GM20000 (cell line): ENCODE measurements around the gene FGFRL1.
A peak's percentile ranks its signal among the peaks of the same experiment; 100 is the strongest.

Experiments used
- DNase-seq: peaks from one replicate; pipeline ENCODE4 v3.0.0; 2012; ENCODE audit warnings: low spot score
- CTCF ChIP-seq: IDR thresholded peaks from 2 replicates; pipeline ENCODE4 v1.5.1; 2012; ENCODE audit warnings: mild to moderate bottlenecking, control low read depth; ENCODE audit errors: extremely low read depth, missing control alignments

FGFRL1 gene

GRCh38 chr4:1004071-1004418 lies 7.4 kb upstream of the FGFRL1 start:
- DNase-seq, result no peak
- TF ChIP-seq CTCF, result no peak

DNA sequence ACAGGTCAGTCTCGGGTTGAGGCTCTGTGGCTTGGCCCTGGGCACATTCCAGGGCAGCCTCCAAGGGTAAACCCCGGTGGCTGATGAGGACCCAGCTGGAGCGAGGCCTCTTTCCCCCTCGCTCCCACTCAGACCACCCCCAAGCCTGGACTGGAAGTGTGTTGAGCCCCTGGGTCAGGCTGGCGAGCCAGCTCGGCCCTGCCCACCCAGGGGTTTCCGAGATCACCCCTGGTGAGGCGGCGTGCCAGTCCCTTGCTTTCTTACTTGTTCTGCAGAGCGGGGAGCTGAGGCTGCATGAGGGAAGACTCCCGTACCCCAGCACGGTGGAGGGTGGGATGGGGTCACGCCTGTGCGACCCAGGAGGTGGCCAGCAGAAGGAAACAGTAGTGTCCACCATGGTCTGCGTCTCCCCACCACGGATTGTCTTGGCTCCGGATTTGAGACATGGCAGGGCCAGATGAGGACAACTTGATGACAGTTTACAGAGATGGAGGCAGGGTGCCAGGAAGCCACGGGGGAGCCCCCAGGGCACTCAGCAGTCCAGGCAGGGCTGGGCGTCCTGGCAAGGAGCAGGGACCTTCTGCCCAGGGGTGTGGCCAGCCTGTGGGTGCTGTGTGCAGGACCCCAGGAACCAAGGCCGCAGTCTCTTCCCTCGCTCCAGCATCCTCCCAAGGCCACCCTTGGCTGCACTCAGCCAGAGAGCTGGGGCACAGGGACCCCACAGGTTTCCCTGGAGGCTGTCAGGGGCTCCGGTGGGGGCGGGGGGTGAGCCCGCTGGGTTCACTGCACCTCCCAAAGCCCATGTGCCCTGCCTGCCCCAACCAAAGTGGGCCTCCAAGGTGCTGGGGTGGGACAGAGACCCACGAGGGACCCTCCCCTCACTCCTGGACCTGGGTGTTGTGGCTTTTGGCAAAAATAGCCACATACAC lies 6.6 kb upstream of the FGFRL1 start:
- no peak for DNase-seq
- TF ChIP-seq CTCF, result no peak

DNA sequence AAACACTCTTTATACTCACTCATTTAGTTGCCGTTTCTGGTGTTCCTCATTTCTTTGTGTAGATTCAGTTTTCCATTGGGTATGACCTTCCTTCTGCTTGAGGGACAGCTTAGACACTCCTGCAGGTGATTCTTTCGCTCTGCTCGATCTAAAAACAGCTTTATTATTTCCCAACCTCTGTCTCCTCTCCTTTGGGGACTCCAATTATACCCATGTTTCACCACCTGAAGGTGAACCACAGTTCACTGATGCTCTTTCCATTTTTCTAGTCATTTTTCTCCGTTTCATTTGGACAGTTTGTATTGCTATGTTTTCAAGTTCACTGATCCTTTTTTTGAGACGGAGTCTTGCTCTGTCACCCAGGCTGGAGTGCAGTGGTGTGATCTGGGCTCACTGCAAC lies 4.6 kb upstream of the FGFRL1 start:
- no peak for TF ChIP-seq CTCF
- DNase-seq, result no peak

DNA sequence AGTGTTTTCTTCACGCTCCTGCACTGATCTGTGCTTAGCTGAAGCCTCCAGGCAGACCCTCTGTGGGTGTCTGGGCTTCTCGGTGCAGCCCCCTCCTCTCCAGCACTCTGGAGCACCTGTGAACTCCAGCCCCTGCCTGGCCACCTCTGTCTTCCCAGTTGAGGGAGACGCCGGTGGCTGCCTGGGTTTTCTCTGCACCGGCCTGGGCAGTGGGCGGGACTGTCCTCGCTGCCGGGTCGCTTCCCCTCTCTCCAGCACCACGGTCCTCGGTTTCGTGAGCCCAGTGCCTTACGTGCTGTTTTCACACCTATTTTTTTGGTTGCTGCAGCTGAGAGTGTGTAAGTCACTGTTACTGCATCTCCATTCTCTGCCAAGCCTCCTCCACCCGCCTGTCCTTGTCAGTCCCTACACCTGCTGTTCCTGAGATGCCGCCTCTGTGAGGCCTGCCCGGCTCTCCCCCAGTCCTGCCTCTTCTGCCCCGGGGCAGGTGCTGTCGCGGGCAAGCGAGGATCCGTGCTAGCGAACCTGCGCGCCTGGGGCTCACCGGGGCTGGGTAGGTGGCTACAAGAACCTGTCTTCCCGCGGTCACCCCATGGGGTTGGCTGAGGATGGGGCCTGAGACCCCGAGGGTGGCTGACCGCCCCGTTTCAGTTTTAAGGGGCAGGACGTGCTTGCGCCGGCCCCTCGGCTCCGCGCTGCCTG lies 2.4 kb upstream of the FGFRL1 start:
- no peak for DNase-seq
- no peak for TF ChIP-seq CTCF

DNA sequence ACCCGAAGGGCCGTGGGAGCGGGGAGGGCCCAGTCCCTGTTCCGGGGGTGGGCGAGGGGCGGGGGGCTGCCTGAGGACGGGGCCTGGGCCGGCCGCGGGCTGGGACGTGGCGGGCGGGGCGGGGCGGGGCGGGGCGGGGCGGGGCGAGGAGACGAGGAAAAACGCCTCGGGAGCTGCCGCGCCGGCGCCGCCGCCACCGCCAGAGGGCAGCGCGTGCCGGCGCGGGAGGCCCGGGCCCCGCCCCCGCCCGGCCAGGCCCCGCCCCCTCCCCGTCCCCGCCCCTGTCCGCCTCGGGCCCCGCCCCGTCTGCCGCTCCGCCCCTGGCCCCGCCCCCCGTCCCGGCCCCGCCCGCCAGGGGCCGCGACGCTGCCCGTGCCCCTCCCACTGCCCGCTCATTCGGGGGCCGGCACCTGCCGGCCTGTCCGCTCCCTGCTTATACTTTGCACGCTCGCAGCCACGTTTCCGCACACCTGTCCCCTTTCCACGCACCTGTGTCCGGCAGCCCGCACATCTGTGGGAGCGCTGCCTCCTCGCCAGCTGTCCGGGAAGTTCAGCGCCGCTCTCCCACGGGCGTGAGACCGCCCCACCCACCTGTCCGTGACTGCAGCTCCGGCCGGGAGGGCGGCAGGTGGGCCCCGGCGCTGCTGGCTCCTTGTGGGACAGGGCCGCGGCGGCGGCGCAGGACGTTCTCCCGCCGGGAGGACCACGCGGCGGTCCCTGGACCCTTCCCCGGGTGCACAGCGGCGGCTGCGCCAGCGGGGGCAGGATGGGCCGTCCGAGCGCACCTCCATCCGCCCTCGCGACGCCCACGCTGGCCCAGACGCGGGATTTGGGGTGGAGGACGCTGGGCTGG lies 1.7 kb upstream of the FGFRL1 start:
- TF ChIP-seq CTCF, result peak; percentile 4
- peak; percentile 97 for DNase-seq

DNA sequence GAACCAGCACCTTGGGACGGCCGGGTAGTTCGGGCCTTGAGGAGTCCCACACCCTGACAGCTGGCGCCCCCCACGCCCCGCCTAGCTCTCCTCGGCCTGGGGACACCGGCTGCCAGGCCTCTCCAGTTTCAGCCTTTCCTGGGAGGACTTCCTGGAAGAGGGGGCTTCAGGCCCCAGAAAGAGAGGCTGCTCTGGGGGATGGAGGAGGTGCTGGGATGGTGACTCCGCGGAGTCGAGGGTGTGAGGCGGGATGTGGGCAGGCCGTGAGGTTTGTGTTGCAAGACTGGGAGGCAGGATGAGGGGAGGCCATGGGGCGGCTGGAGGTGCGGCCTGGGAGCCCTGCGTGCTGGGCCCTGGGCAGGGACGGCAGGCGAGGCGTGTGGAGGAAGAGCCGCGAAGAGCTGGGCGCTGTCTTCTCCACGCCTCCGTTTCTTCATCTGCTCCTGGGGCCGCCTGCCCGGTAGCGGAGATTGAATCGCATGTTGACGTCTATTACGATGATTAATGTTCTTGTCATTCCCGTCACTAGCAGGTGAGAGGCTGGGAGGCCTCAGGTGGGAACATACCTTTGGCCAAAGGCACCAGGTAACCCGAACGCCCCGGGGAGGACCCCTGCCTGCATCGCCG lies 918 bp upstream of the FGFRL1 start:
- no peak for DNase-seq
- TF ChIP-seq CTCF, result no peak
